GM23338 (cell line): Measurements from ENCODE around the gene RMI2. TPM values are rescaled to one million over a fixed set of nuclear protein-coding genes. Genes with fewer than 3 reads are reported as not detected.

Experiments used
- ATAC-seq: fragments of 200-7000 bp; cut with Tn5 transposase; 3 replicates; pipeline ENCODE4 v1.9.1; 2020
- DNase-seq: peaks from one replicate; pipeline ENCODE4 v3.0.0-alpha.2; 2015; ENCODE audit warnings: low spot score
- H2AFZ ChIP-seq: fragments of 200-600 bp; sonication (generic); 2 replicates; pipeline ENCODE4 v1.8.0; 2016; ENCODE audit warnings: antibody characterized with exemption, mild to moderate bottlenecking, moderate library complexity
- H3F3A ChIP-seq: fragments of 200-600 bp; sonication (generic); replicated peaks from 2 replicates; pipeline ENCODE4 v1.8.0; 2017; ENCODE audit warnings: antibody characterized with exemption, mixed run types, low read depth
- H3K27ac ChIP-seq: fragments of 200-600 bp; sonication (generic); 2 replicates; pipeline ENCODE4 v1.6.1; 2016; ENCODE audit warnings: low read depth
- H3K27me3 ChIP-seq: fragments of 200-600 bp; sonication (generic); 2 replicates; pipeline ENCODE4 v1.8.0; 2016; ENCODE audit warnings: mild to moderate bottlenecking, mixed run types, moderate library complexity; ENCODE audit not compliant: insufficient read depth
- H3K36me3 ChIP-seq: fragments of 200-600 bp; sonication (generic); 2 replicates; pipeline ENCODE4 v1.8.0; 2016; ENCODE audit warnings: mild to moderate bottlenecking; ENCODE audit not compliant: insufficient read depth
- H3K4me1 ChIP-seq: fragments of 200-600 bp; sonication (generic); 2 replicates; pipeline ENCODE4 v1.8.0; 2016; ENCODE audit warnings: mild to moderate bottlenecking, moderate library complexity; ENCODE audit not compliant: insufficient read depth
- H3K4me2 ChIP-seq: fragments of 200-600 bp; sonication (generic); 2 replicates; pipeline ENCODE4 v1.7.1; 2017; ENCODE audit warnings: mixed run types
- H3K4me3 ChIP-seq: fragments of 200-600 bp; sonication (generic); 2 replicates; pipeline ENCODE4 v1.6.1; 2016; ENCODE audit warnings: mixed run types
- H3K79me2 ChIP-seq: fragments of 200-600 bp; sonication (generic); replicated peaks from 2 replicates; pipeline ENCODE4 v1.8.0; 2017; ENCODE audit warnings: mild to moderate bottlenecking; ENCODE audit not compliant: insufficient read depth
- H3K9me2 ChIP-seq: fragments of 200-600 bp; sonication (generic); 2 replicates; pipeline ENCODE4 v1.8.0; 2017; ENCODE audit not compliant: insufficient read depth
- H4K20me1 ChIP-seq: fragments of 200-600 bp; sonication (generic); replicated peaks from 2 replicates; pipeline ENCODE4 v1.8.0; 2017; ENCODE audit warnings: mild to moderate bottlenecking; ENCODE audit not compliant: insufficient read depth
- H3K27ac Mint-ChIP-seq: 2 replicates; pipeline ENCODE4 v1.8.0; 2020; ENCODE audit warnings: inconsistent platforms, mild to moderate bottlenecking, moderate library complexity, mixed read lengths
- H3K27me3 Mint-ChIP-seq: 3 replicates; pipeline ENCODE4 v1.8.0; 2022; ENCODE audit warnings: low read depth, mild to moderate bottlenecking, moderate library complexity, mixed read lengths, inconsistent platforms; ENCODE audit not compliant: insufficient read depth, poor library complexity
- H3K36me3 Mint-ChIP-seq: 3 replicates; pipeline ENCODE4 v1.8.0; 2021; ENCODE audit warnings: low read depth, mild to moderate bottlenecking, inconsistent platforms, moderate library complexity, mixed read lengths
- H3K4me1 Mint-ChIP-seq: 3 replicates; pipeline ENCODE4 v1.8.0; 2020; ENCODE audit warnings: mild to moderate bottlenecking, inconsistent platforms, mixed read lengths
- H3K4me3 Mint-ChIP-seq: 3 replicates; pipeline ENCODE4 v1.8.0; 2021; ENCODE audit warnings: moderate library complexity, mild to moderate bottlenecking, inconsistent platforms, mixed read lengths
- H3K9me3 Mint-ChIP-seq: 3 replicates; pipeline ENCODE4 v1.8.0; 2020; ENCODE audit warnings: moderate library complexity, mild to moderate bottlenecking, inconsistent platforms, mixed read lengths
- CTCF ChIP-seq, 2 experiments: fragments of 200-600 bp in 1 of 2; sonication (generic) in 1 of 2; conservative IDR thresholded peaks; 2 replicates each; pipeline versions ENCODE4 v1.5.1 to v1.6.1; 2016 to 2017; ENCODE audit warnings: antibody characterized with exemption in 2 of 2, low read depth in 2 of 2, mild to moderate bottlenecking in 2 of 2, moderate library complexity in 1 of 2
- POLR2AphosphoS5 ChIP-seq: IDR thresholded peaks from 2 replicates; pipeline ENCODE4 v1.6.1; 2016; ENCODE audit warnings: antibody characterized with exemption, low read depth
- REST ChIP-seq: IDR thresholded peaks from one replicate; pipeline ENCODE4 v1.6.1; 2018; ENCODE audit warnings: antibody characterized with exemption; ENCODE audit not compliant: unreplicated experiment
- polyA plus RNA-seq: library from polyadenylated mRNA; unstranded; fragments of >200 nt; fragmentation: Nextera tagmentation; extraction: Ambion mirVana; gene quantifications from 2 replicates; pipeline ENCODE4 v1.2.1, GENCODE V29; 2016
- total RNA-seq: library from RNA; depleted of rRNA; stranded (reverse); fragments of >200 nt; shearing (Covaris generic); gene quantifications from 2 replicates; pipeline ENCODE4 v1.2.3, GENCODE V29; 2014
- TF ChIP-seq, protein P1 (sequence below): IDR thresholded peaks from 2 replicates; pipeline ENCODE4 v1.6.1; 2016; ENCODE audit warnings: antibody characterized with exemption
- TF ChIP-seq, protein P2 (sequence below): fragments of 250-450 bp; sonication (Bioruptor Pico); IDR thresholded peaks from 2 replicates; pipeline ENCODE4 v1.5.0; 2020; ENCODE audit warnings: mild to moderate bottlenecking, moderate library complexity

The RMI2 gene
- total and polyA plus RNA-seq, 2 experiments from 2014 or later = 98.2 to 108 TPM

- H3K36me3 ChIP-seq = no peaks in the 10 kb centered on the region
- Mint-ChIP-seq H3K27me3 (peaks cover 20% of the 10 kb centered on the region), H3K27ac (peak overlapping the region; percentile 97), H3K4me1 (peaks cover 46% of the 10 kb centered on the region), H3K9me3 (no peaks in the 10 kb centered on the region), H3K36me3 (peaks cover 16% of the 10 kb centered on the region), H3K4me3 (peak overlapping the region; percentile 62)
- DNase-seq = peak; percentile 90
- H3K4me3 ChIP-seq = peak overlapping the region; percentile 44
- no peak overlapping the region for H2AFZ ChIP-seq
- TF ChIP-seq REST (no peak), POLR2AphosphoS5 (peak; percentile 54), CTCF (conservative IDR thresholded peaks at IDR 0.05; ENCODE audit: low read depth in 2 of 2) (peak in 1 of 2 experiments; percentile 27; a peak in 2 of 4 replicates)
- TF ChIP-seq, protein P1, sequence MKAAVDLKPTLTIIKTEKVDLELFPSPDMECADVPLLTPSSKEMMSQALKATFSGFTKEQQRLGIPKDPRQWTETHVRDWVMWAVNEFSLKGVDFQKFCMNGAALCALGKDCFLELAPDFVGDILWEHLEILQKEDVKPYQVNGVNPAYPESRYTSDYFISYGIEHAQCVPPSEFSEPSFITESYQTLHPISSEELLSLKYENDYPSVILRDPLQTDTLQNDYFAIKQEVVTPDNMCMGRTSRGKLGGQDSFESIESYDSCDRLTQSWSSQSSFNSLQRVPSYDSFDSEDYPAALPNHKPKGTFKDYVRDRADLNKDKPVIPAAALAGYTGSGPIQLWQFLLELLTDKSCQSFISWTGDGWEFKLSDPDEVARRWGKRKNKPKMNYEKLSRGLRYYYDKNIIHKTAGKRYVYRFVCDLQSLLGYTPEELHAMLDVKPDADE = peak; percentile 18; the same call in 1 of the 2 replicates
- TF ChIP-seq, protein P2, sequence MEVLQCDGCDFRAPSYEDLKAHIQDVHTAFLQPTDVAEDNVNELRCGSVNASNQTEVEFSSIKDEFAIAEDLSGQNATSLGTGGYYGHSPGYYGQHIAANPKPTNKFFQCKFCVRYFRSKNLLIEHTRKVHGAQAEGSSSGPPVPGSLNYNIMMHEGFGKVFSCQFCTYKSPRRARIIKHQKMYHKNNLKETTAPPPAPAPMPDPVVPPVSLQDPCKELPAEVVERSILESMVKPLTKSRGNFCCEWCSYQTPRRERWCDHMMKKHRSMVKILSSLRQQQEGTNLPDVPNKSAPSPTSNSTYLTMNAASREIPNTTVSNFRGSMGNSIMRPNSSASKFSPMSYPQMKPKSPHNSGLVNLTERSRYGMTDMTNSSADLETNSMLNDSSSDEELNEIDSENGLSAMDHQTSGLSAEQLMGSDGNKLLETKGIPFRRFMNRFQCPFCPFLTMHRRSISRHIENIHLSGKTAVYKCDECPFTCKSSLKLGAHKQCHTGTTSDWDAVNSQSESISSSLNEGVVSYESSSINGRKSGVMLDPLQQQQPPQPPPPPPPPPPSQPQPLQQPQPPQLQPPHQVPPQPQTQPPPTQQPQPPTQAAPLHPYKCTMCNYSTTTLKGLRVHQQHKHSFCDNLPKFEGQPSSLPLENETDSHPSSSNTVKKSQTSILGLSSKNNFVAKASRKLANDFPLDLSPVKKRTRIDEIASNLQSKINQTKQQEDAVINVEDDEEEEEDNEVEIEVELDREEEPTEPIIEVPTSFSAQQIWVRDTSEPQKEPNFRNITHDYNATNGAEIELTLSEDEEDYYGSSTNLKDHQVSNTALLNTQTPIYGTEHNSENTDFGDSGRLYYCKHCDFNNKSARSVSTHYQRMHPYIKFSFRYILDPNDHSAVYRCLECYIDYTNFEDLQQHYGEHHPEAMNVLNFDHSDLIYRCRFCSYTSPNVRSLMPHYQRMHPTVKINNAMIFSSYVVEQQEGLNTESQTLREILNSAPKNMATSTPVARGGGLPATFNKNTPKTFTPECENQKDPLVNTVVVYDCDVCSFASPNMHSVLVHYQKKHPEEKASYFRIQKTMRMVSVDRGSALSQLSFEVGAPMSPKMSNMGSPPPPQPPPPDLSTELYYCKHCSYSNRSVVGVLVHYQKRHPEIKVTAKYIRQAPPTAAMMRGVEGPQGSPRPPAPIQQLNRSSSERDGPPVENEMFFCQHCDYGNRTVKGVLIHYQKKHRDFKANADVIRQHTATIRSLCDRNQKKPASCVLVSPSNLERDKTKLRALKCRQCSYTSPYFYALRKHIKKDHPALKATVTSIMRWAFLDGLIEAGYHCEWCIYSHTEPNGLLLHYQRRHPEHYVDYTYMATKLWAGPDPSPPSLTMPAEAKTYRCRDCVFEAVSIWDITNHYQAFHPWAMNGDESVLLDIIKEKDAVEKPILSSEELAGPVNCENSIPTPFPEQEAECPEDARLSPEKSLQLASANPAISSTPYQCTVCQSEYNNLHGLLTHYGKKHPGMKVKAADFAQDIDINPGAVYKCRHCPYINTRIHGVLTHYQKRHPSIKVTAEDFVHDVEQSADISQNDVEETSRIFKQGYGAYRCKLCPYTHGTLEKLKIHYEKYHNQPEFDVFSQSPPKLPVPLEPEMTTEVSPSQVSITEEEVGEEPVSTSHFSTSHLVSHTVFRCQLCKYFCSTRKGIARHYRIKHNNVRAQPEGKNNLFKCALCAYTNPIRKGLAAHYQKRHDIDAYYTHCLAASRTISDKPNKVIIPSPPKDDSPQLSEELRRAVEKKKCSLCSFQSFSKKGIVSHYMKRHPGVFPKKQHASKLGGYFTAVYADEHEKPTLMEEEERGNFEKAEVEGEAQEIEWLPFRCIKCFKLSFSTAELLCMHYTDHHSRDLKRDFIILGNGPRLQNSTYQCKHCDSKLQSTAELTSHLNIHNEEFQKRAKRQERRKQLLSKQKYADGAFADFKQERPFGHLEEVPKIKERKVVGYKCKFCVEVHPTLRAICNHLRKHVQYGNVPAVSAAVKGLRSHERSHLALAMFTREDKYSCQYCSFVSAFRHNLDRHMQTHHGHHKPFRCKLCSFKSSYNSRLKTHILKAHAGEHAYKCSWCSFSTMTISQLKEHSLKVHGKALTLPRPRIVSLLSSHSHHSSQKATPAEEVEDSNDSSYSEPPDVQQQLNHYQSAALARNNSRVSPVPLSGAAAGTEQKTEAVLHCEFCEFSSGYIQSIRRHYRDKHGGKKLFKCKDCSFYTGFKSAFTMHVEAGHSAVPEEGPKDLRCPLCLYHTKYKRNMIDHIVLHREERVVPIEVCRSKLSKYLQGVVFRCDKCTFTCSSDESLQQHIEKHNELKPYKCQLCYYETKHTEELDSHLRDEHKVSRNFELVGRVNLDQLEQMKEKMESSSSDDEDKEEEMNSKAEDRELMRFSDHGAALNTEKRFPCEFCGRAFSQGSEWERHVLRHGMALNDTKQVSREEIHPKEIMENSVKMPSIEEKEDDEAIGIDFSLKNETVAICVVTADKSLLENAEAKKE (CRISPR knock-in tag) = peak; percentile 34; the same call in 1 of the 2 replicates
- ATAC-seq = peak; percentile 58
- H3K79me2 ChIP-seq = peaks cover 8% of the 10 kb centered on the region; the same call in 1 of the 2 replicates
- peaks cover 47% of the 10 kb centered on the region for H3F3A ChIP-seq
- H3K4me1 ChIP-seq = peaks cover 59% of the 10 kb centered on the region
- H4K20me1 ChIP-seq = no peaks in the 10 kb centered on the region
- H3K27me3 ChIP-seq = no peaks in the 10 kb centered on the region
- H3K27ac ChIP-seq = peak overlapping the region; percentile 100
- peak overlapping the region; percentile 71 for H3K4me2 ChIP-seq
- H3K9me2 ChIP-seq = no peaks in the 10 kb centered on the region
Observed at GRCh38 chr16:11316331-11317015, 28.8 kb upstream of the RMI2 start.
